HUES6 (cell line): ENCODE measurements around the gene DMRTC2.

Source experiments
- H3K27ac ChIP-seq: 2 replicates; pipeline ENCODE4 v1.7.0; 2013; ENCODE audit warnings: low read depth, mild to moderate bottlenecking, low read length, inconsistent platforms
- H3K27me3 ChIP-seq: 2 replicates; pipeline ENCODE4 v1.6.1; 2013; ENCODE audit warnings: low read length; ENCODE audit not compliant: control insufficient read depth, insufficient read depth
- H3K36me3 ChIP-seq: 2 replicates; pipeline ENCODE4 v1.6.1; 2013; ENCODE audit warnings: low read length; ENCODE audit not compliant: control insufficient read depth, insufficient read depth
- H3K4me1 ChIP-seq: 2 replicates; pipeline ENCODE4 v1.6.1; 2013; ENCODE audit warnings: low read length; ENCODE audit not compliant: control insufficient read depth, insufficient read depth
- H3K4me3 ChIP-seq: 2 replicates; pipeline ENCODE4 v1.5.1; 2013; ENCODE audit warnings: low read depth, low read length
- H3K9ac ChIP-seq: one replicate; pipeline ENCODE4 v1.6.1; 2013; ENCODE audit warnings: mild to moderate bottlenecking, low read length
- H3K9me3 ChIP-seq: 2 replicates; pipeline ENCODE4 v1.6.1; 2013; ENCODE audit warnings: low read depth, low read length; ENCODE audit not compliant: control insufficient read depth, insufficient read depth

Gene DMRTC2

DNA sequence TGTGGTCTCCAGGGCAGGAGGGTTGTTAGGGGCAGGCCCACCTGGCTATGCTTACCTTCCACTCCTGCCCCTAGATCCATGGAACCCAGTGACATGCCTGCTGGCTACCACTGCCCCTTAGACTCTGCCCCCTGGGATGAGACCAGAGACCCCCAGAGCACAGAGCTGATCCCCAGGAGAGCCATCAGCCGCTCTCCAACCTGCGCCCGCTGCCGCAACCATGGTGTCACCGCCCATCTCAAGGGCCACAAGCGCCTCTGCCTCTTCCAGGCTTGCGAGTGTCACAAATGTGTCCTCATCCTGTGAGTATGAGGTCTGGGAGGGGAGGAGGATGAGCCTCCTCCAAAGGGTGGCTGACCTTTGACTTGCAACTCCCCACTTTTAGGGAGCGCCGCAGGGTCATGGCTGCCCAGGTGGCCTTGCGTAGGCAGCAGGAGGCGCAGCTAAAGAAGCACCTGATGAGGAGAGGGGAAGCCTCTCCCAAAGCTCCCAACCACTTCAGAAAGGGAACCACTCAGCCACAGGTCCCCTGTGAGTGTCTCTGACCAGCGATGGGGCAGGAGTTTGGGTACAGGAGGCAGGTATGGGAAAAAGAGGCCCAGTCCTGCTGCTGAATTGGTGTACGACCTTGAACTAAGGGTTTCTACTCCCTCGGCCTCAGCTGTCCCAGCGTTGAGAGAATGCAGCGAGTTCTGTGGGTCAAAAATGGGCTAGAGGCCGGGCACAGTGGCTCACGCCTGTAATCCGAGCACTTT, 2.7 kb downstream of the DMRTC2 start:
- peaks cover 12% of the 10 kb centered on the region for H3K27me3 ChIP-seq

DNA sequence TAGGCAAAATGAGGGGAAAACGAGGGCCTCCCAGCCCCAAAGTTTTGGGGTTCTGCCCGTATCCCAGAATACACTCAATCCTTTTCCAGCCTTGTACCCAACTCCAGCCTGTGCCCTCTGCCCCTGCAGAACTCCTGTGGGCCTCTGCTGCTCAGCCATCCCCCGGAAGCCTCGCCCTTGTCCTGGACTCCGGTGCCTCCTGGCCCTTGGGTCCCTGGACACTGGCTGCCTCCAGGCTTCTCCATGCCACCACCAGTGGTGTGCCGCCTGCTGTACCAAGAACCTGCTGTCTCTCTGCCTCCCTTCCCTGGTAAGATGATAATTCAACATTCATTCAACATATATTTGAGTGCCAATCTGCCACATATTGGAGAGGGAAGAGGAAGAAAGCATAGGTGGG, 3.8 kb downstream of the DMRTC2 start:
- H3K27ac ChIP-seq = no peak overlapping the region
- peaks cover 22% of the 10 kb centered on the region for H3K27me3 ChIP-seq
- no peak overlapping the region for H3K9ac ChIP-seq
- peaks cover 10% of the 10 kb centered on the region; the same call in 1 of the 2 replicates for H3K4me1 ChIP-seq
- no peak overlapping the region for H3K4me3 ChIP-seq
- no peaks in the 10 kb centered on the region for H3K36me3 ChIP-seq
- H3K9me3 ChIP-seq = peaks cover 5% of the 10 kb centered on the region

More for the DNA sequence above, 2.7 kb downstream of the DMRTC2 start:
- H3K36me3 ChIP-seq = no peaks in the 10 kb centered on the region
- no peak overlapping the region for H3K4me3 ChIP-seq
- no peak overlapping the region for H3K27ac ChIP-seq
- peaks cover 10% of the 10 kb centered on the region; the same call in 1 of the 2 replicates for H3K4me1 ChIP-seq
- H3K9ac ChIP-seq = no peak overlapping the region
- H3K9me3 ChIP-seq = peaks cover 5% of the 10 kb centered on the region

DNA sequence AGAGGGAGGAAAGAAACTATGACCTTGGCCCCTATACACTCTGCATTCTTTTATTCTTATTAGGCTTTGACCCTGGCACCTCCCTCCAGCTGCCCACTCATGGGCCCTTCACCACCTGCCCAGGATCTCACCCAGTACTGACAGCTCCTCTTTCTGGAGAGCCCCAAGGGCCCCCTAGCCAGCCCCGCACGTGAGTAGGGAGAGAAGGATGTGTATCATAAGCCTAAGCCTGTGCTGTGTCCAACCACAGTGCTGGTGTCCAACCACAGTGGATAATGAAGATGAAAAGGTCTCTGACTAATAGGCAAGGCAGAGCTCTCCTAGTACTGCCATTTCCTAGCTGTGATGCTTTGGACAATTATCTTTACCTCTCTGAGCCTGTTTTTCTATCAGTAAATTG, 4.2 kb downstream of the DMRTC2 start:
- no peaks in the 10 kb centered on the region for H3K36me3 ChIP-seq
- peaks cover 10% of the 10 kb centered on the region; the same call in 1 of the 2 replicates for H3K4me1 ChIP-seq
- H3K4me3 ChIP-seq = no peak overlapping the region
- peaks cover 26% of the 10 kb centered on the region for H3K27me3 ChIP-seq
- H3K9me3 ChIP-seq = peaks cover 5% of the 10 kb centered on the region
- no peak overlapping the region for H3K27ac ChIP-seq
- no peak overlapping the region for H3K9ac ChIP-seq

DNA sequence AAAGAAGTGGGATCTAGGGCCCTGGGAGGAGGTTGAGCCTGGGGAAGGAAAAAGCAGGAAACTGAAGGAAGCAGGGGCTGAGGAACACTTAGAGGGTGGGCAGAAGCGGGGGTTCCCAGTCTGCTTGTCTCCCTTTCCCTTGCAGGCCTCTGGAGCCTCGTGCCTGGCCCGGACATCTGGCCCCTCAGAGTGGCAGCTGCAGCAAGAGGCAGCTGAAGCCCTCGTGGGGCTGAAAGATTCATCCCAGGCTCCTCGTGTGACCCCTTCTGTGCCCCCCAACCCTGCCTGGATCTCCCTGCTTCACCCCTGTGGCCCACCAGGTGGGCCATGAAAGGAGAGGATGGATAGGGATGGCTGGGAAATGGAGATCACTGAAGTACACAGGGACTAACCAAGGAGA, 5.5 kb downstream of the DMRTC2 start:
- H3K4me1 ChIP-seq = peaks cover 10% of the 10 kb centered on the region; the same call in 1 of the 2 replicates
- H3K4me3 ChIP-seq = no peak overlapping the region
- no peak overlapping the region for H3K27ac ChIP-seq
- no peak overlapping the region for H3K9ac ChIP-seq
- H3K27me3 ChIP-seq = peaks cover 32% of the 10 kb centered on the region
- no peaks in the 10 kb centered on the region for H3K36me3 ChIP-seq
- H3K9me3 ChIP-seq = no peaks in the 10 kb centered on the region

DNA sequence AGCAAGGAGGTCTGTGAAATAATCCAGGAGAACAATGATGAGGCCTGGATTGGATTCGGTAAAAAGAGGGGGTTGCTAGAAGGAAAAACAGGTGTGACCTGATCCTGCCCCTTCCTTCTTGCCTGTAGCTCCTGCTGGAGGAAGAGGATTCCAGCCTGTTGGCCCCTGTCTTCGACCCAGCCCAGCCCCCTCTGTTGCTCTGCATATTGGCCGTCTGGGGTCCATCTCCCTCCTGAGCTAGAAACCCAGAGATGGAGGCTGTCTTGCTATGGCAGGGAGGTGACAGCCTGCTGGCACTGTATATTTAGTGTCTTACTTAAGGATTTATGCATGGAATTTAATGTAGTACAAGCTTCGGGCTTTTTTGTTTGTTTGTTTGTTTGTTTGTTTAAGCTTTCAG, 6.6 kb downstream of the DMRTC2 start:
- no peaks in the 10 kb centered on the region for H3K36me3 ChIP-seq
- H3K9me3 ChIP-seq = no peaks in the 10 kb centered on the region
- H3K4me3 ChIP-seq = no peak overlapping the region
- H3K9ac ChIP-seq = no peak overlapping the region
- no peak overlapping the region for H3K27ac ChIP-seq
- H3K27me3 ChIP-seq = peaks cover 32% of the 10 kb centered on the region
- H3K4me1 ChIP-seq = peaks cover 10% of the 10 kb centered on the region; the same call in 1 of the 2 replicates

DNA sequence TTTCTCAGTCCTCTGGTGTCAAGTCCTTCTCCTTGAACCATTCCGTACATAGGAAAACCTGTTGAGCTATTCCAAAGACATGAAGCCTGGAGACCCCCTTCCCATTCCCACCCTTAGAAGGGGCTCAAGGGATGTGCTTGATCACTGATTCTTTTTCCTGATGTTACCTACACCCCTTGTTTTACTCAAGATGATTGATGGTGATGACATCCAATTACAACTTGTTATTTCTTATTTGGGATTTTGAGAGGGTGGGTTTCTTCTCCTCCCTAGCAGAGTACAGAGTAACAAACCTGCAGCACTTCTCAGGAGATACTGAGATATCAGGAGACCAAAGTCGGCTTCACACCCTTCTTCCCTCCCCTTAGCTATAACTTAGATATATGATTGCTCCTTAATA, 8.5 kb downstream of the DMRTC2 start:
- H3K27me3 ChIP-seq = peaks cover 28% of the 10 kb centered on the region
- H3K27ac ChIP-seq = no peak overlapping the region
- no peak overlapping the region for H3K9ac ChIP-seq
- no peaks in the 10 kb centered on the region for H3K9me3 ChIP-seq
- peaks cover 10% of the 10 kb centered on the region; the same call in 1 of the 2 replicates for H3K4me1 ChIP-seq
- H3K4me3 ChIP-seq = no peak overlapping the region
- H3K36me3 ChIP-seq = no peaks in the 10 kb centered on the region

DNA sequence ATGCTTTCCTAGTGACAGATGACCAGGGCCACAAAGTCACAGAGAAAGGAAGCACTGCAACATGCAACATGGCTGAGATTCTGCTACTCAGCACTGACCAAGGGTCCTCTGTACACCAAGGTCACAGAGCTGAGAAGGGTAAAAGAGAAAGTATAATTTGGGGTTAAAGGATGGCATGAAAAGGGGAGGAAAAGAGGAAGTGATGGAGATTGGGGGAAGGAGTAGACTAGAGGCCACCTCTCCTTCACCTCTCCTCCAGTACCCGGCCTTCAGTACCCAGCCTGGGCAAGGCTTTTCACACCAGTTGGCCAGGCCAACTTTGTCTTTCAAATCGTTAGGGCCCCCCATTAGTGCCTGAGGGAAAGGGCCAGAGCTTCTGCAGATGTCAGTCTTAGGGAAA, 8.9 kb downstream of the DMRTC2 start:
- peaks cover 10% of the 10 kb centered on the region; the same call in 1 of the 2 replicates for H3K4me1 ChIP-seq
- peaks cover 28% of the 10 kb centered on the region for H3K27me3 ChIP-seq
- no peaks in the 10 kb centered on the region for H3K9me3 ChIP-seq
- no peaks in the 10 kb centered on the region for H3K36me3 ChIP-seq
- H3K27ac ChIP-seq = no peak overlapping the region
- no peak overlapping the region for H3K4me3 ChIP-seq
- no peak overlapping the region for H3K9ac ChIP-seq

DNA sequence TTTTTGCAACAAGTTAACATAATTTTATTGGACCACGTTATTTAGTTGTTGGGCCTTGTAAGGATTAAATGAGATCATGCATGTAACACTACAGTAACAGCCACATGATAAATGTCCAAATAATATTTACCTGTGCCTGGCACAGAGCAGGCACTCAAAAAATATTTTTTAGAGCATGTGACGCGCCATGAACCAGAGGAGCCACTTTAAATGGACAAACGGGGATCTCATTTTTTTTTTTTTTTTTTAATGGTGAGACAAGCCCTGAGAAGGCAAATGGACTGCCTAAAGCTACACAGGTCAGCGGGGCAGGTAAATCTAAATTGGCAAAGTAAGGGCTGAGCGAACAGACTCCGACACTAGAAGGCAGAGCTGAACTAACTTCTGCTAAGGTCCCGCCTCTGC, 14.4 kb downstream of the DMRTC2 start:
- no peak overlapping the region for H3K9ac ChIP-seq
- no peak overlapping the region for H3K27ac ChIP-seq
- H3K36me3 ChIP-seq = peaks cover 38% of the 10 kb centered on the region
- H3K4me3 ChIP-seq = peak overlapping the region; percentile 37
- peaks cover 8% of the 10 kb centered on the region for H3K27me3 ChIP-seq
- H3K9me3 ChIP-seq = no peaks in the 10 kb centered on the region
- peaks cover 19% of the 10 kb centered on the region for H3K4me1 ChIP-seq

DNA sequence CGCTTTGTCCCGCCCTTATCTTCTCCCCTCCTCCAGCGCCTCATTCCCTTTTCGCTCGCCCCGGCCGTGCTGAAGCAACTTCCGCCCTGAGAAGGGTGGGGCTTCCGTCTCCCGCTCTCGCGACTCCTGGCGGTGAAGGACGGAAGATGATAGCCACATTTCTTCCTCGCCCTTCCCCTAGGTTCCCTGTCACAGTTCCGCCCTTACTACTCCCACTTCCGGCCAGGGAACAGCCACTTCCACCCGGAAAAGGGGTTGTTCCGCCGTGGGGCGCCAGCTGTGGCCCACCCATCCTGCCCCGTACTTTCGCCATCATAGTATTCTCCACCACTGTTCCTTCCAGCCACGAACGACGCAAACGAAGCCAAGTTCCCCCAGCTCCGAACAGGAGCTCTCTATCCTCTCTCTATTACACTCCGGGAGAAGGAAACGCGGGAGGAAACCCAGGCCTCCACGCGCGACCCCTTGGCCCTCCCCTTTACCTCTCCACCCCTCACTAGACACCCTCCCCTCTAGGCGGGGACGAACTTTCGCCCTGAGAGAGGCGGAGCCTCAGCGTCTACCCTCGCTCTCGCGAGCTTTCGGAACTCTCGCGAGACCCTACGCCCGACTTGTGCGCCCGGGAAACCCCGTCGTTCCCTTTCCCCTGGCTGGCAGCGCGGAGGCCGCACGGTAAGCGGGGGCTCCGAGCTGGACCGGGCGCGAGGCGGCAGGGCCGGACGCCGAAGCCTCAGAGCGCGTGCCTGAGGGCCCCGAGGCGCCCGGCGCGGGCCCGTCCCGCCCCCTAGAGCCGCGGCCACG, 15.0 kb downstream of the DMRTC2 start, which contains the start of gene RPS19:
Gene RPS19 (plus strand): TSS at position 638 of the 801 bp plus-strand sequence. CDS start 520 bp downstream, outside the sequence.
- Histone ChIP-seq H3K9me3 (no peaks in the 10 kb centered on the region), H3K4me3 (peak within 1 kb of the TSS; percentile 82), H3K27me3 (peaks cover 2% of the 10 kb centered on the region), H3K27ac (peak within 1 kb of the TSS; percentile 96), H3K9ac (peak within 1 kb of the TSS; percentile 99), H3K36me3 (peaks cover 44% of the 10 kb centered on the region), H3K4me1 (peaks cover 24% of the 10 kb centered on the region)

DNA sequence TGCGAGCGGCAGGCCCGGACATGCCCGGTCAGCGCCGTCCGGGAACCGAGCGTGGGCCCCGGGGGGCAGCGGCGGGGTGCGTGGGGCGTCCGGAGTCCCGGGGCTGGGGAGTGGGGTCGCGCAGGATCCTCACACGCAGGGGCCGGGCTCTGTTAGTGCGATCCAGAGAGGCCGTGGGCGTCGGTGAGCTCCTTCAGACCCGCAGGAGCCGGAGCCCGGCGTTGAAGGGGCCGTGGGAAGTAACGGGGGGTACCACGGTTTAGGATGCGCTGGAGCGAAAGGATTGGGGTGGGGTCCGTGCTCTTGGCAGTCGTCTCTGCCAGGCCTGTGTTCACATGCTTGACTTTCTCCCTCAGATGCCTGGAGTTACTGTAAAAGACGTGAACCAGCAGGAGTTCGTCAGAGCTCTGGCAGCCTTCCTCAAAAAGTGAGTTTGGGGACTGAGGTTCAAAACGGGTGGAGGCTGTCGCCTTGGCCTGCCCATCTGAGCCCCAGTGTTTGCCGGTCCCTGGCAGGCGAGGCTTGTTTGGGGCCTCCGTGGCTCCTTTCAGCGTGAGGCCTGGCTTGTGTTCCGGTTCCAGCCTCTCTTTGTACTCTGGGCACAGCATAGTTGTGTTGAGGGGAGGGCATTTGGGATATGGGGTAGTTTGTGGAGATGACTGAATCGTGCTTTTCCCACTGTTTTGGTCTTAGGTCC, 15.7 kb downstream of the DMRTC2 start:
- Histone ChIP-seq H3K36me3 (peaks cover 52% of the 10 kb centered on the region), H3K9me3 (no peaks in the 10 kb centered on the region), H3K4me1 (peaks cover 24% of the 10 kb centered on the region)

More for the DNA sequence above, 15.7 kb downstream of the DMRTC2 start:
- Histone ChIP-seq H3K9ac (peak overlapping the region; percentile 99), H3K4me3 (peak overlapping the region; percentile 82), H3K27ac (peak overlapping the region; percentile 96), H3K27me3 (no peaks in the 10 kb centered on the region)
